ENCODE data around the gene CBX8.
"Not testable (repeated sequence)": the region's sequence is repeated elsewhere in the genome, so short reads cannot be mapped to it uniquely, and the experiment has no call there.

The CBX8 gene

DNA sequence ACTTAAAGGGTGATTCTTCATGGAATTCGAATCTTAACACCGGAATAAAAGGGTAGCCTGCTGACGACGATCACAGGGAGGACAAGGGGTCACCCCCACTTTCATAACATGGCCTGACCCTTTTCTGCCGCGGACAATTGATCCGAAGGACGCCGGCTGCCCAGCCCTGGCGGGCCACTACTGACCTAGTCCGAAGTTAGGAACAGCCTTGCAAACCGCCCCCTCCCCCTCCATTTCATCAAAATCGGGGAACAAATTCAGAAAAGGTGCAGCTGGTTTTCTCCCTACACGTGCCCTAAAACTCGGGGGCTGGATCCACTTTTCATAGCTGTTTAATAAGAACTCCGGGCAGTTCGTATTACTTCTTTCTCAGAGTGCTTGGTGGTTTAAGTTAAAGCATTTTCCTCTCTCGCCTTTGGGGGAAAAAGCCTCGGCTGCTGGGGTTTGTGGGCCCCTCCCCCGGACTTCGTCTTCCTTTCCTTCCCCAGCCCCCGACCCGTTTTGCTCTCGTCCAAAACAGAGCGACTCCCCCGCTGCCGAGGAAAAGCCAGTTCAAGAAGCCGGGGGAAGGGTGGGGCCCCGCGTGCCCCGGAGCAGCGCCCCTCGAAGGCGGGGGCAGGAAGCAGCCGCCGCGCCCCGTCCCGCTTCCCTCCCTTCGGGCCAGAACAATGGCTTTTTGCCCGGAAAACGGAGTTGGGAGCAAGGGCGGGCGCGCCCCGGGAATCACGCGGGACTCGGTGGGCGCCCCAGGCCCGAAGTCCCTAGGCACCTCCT is 19.6 kb downstream of the CBX8 start:
- DNase-seq: no peak

DNA sequence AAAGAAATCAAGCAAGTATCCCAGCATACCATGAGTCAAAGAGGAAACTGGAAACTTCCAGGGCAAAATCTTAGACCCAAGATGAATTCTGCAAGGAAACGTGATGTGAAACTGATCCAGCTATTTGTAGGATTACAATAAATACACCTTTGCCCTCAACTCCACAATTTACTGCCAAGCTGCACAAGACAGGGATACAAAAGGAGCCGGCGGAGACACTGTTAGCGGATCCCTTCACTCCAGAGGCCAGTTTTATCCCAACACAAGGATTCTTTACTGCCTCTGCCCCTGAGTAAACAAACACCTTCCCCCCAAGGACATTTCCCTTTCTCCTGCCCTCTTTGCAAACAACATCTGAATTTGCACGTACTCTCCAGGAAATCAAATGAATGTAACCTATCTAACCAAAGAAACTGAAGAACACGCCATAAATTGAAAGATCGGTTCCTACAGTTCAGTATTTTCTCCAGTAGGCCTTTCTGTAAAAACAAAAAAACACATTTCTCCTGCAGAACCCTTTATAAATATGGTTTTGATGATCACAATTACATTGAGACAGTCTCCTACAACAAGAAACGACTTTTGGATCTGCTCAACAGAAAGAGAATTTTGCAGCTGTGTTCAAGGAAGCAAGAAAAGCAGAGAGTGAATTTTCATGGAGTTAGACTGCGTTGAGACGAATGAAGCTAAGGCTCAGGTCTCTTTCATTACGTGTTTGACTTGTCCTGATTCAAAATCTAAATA is 20.3 kb downstream of the CBX8 start:
- no peak for DNase-seq

DNA sequence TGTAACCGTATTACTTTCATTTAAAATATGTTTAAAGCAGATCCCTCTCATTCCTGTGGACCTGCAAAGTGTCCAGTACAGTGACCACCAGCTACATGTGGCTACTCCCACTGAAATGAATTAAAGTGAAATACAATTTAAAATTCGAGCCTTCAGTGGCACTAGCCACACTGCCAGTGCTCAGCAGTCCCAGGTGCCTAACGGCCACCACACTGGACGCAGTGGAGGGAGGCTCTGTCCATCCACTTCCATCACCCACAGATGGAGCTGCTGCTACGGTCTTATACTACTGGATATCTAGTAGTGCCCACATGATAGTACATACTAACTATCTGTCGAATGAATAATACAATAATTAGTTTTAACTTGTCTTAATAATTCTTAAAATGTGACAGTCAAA is 21.2 kb downstream of the CBX8 start:
- no peak for DNase-seq

DNA sequence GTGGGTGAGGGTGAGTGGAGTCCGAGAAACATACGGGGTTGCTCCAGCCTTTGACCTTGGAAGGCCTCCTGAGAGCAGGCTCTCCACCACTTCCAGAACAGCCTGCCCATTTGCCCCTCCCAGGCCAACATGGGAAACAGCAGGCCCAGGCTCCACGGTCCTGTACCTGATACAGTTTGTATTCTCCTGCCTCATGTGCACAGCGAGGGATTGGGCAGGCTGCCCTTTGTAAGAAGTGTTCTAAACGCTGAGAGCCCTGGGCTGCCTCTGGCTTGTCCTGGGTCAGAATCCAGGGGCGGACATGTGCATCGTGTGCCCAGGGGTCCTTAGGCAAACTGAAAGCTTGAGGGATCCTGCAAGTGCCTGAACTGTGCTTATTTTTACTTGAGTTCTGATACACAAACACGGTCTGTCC is 22.3 kb downstream of the CBX8 start:
- DNase-seq: no peak

DNA sequence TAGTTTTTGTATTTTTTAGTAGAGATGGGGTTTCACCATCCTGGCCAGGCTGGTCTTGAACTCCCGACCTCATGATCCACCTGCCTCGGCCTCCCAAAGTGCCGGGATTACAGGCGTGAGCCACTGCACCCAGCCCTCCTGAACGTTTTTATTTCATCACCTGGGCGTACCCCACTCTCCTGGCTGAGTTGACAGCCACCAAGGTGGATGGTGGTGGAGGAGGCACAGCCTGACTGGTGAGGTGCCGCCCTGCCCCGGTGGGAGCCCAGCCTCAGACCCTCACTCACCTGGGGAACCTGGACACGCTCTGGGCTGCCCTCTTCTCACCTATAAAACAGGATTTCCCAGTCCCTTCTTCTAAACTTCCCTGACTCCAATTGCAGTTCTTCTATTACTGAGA is 24.2 kb downstream of the CBX8 start:
- DNase-seq: not testable (repeated sequence)

- DNase-seq: no peak
Observed at GRCh38 chr17:79771276-79771675, 25.6 kb downstream of the CBX8 start.

DNA sequence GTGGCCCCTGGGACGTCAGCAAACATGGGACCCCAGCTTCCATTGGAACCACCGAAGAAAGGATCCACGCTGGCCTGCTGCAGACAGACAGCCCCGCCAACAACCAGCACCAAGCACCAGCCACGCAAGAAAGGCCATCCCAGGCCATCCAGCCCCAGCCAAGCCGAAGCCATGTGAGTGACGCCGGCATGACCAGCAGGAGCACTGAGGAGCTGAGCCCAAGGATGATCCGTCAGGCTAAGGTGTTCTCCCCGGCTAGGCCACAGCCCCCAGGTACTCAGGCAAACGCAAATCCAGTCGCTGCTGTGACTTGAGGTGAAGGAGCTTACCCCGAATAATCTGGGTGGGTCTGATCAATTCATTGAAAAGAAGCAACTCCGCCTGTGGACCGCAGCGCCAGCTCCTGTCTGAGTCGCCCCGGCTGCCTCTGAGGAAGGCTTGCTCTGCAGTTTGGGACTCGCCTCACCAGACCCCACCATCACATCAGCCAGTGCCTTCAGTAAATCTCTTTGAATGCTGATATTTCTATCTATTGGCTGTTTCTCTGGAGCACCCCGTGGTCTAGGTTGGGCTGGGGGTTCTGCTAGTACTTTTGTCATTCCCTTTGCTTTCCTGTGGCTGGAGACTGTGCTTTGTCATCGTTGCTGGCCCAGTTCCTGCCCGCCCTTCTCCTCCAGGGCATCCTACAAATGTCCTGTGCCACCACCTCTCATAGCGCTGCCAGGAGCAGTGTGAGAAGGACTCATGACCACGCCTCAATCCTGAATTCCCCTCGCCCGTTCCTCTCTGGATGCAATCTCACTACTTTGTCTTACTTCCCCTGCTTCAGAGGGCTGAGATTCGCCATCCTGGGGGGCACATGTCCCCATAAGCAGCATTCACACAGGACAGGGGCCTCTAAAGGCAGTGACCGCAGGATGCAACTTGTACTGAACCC is 27.0 kb downstream of the CBX8 start:
- no peak for DNase-seq

DNA sequence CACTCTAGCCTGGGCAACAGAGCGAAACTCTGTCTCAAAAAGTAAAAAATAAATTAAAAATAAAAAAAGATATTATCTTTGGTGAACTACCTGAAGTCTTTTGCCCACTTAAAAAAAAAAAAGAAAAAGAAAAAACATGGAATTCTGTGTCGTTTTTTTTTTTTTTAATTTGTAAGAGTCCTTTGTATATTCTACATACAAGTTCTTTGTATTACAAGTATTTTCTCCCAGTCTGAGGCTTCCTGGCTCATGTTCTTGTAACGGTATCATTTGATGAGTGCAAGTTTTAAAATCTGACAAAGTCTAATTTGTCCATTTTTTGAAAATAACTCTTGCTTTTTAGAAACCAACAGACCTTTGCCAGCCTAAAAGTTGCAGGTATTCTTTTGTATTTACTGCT is 31.2 kb downstream of the CBX8 start:
- no peak for DNase-seq

- no peak for DNase-seq
Observed at GRCh38 chr17:79761894-79762589, 34.8 kb downstream of the CBX8 start.

DNA sequence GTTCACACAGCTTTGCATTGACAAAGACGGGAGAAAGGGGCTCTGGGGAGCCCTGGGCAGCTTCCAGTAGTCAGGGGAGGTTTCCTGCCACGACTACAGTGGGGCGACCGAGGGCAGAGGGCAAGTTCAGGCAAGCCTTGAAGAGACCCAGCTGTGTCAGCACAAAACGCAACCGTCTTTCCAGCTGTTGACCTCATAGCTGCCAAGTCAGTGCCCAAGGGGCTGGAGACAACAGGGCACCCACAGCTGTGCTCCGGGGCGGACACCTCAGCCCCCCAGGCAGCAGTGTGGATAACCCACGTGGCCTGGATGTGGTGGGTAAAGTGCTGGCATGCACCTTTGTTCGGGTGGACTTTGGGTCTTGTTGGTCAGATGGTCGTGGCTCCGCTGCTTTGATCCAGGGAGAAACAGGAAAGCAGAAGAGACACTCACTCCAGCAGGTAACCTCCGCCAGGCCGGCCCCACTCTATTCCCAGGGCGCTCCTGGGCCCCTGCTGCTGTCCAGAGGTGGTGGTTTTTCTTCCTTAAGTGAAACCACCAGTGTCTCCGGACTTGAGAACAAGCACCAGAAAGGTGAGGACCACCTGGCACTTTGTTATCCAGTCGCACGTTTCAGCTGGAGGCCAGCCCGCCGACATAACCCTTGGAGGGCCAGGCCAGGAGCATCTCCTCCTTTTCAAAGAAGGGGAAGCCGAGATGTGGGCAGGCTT is 36.5 kb downstream of the CBX8 start:
- DNase-seq: no peak

- no peak for DNase-seq
Observed at GRCh38 chr17:79758271-79758670, 38.6 kb downstream of the CBX8 start.

GRCh38 chr17:79757140-79757745 is 39.6 kb downstream of the CBX8 start:
- no peak for DNase-seq

- no peak for DNase-seq
Observed at GRCh38 chr17:79755591-79755990, 41.3 kb downstream of the CBX8 start.

DNA sequence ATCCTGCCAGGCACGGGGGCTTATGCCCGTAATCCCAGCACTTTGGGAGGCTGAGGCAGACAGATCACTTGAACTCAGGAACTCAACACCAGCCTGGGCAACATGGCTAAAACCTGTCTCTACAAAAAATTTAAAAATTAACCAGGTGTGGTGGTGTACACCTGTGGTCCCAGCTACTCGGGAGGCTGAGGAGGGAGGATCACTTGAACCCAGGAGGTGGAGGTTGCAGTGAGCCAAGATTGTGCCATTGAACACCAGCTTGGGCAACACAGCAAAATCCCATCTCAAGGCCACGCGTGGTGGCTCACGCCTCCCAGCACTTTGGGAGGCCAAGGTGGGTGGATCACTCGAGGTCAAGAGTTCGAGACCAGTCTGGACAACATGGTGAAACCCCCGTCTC is 42.0 kb downstream of the CBX8 start:
- not testable (repeated sequence) for DNase-seq

DNA sequence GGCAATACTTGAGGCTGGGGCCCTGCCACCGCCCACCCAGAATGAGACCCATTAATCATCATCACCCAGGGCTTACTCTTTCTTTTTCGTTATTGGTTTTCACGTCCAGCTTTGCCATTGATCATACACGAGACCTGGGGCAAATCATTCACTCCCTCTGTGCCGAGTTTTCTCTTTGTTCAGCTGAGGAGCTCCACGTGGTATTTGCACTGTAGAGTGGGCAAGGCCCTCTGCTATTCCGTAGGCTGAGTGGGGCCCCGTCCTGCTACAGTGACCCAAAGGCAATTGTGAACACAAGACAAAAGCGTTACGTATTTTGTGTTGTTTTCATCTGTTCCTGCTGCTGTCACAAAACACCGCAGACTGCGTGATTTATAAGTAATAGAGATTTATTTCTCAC is 42.5 kb downstream of the CBX8 start:
- DNase-seq: no peak

DNA sequence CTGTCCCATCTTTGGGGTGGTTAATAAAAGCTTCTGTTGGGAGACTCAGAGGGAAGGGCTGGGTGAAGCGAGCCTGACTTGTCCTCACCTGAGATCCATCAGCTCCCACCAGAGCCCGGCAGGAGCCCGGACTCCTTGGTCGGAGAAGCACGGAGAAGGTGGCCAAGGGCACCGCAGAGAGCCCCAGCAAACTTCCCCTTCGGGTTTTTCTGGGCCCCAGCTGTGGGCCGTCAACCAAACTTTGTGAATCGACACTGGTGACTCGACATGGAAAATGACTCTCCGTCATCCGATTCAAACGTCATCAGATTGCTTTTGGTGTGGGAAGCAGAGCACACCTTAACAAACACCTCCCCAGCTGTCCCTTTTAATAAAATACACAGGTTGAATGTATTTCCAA is 44.7 kb downstream of the CBX8 start:
- DNase-seq: no peak

DNA sequence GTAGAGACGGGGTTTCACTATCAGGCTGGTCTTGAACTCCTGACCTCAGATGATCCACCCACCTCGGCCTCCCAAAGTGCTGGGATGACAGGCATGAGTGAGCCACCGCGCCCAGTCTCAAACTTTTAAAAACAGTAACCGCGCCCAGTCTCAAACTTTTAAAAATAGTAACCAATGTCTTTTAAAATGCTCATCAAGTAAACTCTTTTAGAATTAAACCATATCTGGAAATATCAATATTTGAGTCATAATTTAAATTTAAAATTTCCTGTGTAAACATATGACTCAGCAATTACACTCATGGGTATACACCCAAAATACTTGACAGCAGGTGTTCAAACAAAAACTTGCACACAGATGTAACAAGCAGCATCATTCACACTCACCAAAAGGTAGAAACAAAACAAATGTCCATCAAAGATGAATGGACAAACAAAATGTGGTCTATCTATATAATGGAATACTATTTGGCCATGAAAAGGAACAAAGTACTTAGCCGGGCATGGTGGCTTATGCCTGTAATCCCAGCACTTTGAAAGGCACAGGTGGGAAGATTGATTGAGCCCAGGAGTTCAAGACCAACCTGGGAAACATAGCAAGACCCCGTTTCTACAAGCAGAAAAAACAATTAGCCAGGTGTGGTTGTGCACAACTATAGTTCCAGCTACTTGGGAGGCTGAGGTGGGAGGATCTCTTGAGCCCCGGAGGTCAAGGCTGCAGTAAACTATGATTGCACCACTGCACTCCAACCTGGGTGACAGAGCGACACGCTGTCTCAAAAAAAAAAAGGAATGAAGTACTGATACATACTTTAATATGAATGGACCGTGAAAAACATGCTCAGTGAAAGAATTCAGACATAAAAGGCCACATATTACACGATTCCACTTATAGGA is 46.0 kb downstream of the CBX8 start:
- no peak for DNase-seq

GRCh38 chr17:79749958-79750357 is 46.9 kb downstream of the CBX8 start:
- DNase-seq: no peak

DNA sequence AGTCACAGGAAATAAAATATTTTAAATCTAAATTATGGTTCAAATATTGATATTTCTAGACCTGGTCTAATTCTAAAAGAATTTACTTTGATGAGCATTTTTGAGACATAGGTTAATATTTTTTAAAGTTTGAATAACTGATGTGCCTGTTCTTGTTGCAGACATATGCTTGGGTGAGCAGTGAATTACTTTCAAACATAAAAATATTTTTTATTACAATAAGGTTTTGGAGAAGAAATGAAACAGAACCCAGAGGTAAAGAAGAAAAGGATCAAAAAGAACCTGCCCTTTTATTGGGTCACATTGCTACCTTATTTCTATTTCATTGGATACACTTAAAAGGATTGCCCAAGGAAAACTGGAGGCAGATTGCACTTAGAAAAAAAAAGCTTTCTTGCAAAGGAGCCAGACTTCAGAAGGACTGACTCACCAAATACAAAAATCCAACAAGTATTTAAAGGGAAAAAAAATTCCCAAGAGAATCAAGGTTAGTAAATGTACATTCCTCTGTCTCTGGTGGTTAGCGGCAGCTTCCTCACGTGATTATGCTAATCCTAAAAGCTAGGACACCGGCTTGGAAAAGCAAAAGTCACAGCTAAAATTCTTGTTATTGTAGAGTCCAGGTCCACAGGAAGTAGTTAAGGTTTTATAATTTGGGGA is 47.6 kb downstream of the CBX8 start:
- DNase-seq: no peak
